HG03064 (cell line): ENCODE measurements around the gene GGT6.

Experiments used
- ATAC-seq: cut with Tn5 transposase; IDR thresholded peaks from one replicate; pipeline ENCODE4 v1.9.1; 2021; ENCODE audit warnings: low read depth; ENCODE audit not compliant: unreplicated experiment

GGT6 gene

GRCh38 chr17:4541328-4542002, 18.9 kb downstream of the GGT6 start:
- no peak for ATAC-seq

GRCh38 chr17:4540687-4541327, 19.6 kb downstream of the GGT6 start:
- no peak for ATAC-seq

GRCh38 chr17:4540224-4540651, 20.1 kb downstream of the GGT6 start:
- no peak for ATAC-seq

- no peak for ATAC-seq
Measured at GRCh38 chr17:4539576-4540223, 20.7 kb downstream of the GGT6 start.

GRCh38 chr17:4539025-4539424, 21.4 kb downstream of the GGT6 start:
- no peak for ATAC-seq

- no peak for ATAC-seq
Measured at GRCh38 chr17:4538236-4539002, 22.0 kb downstream of the GGT6 start.

- ATAC-seq: no peak
Measured at GRCh38 chr17:4537451-4538235, 22.7 kb downstream of the GGT6 start.

GRCh38 chr17:4536742-4537411, 23.5 kb downstream of the GGT6 start:
- ATAC-seq: no peak

GRCh38 chr17:4536259-4536741, 24.1 kb downstream of the GGT6 start:
- no peak for ATAC-seq

GRCh38 chr17:4535667-4536258, 24.6 kb downstream of the GGT6 start:
- ATAC-seq: no peak

- no peak for ATAC-seq
Measured at GRCh38 chr17:4534928-4535666, 25.3 kb downstream of the GGT6 start.

GRCh38 chr17:4534515-4534914, 25.9 kb downstream of the GGT6 start:
- no peak for ATAC-seq

GRCh38 chr17:4533523-4534504, 26.6 kb downstream of the GGT6 start:
- ATAC-seq: no peak

- no peak for ATAC-seq
Measured at GRCh38 chr17:4532860-4533522, 27.4 kb downstream of the GGT6 start.

- no peak for ATAC-seq
Measured at GRCh38 chr17:4531988-4532736, 28.2 kb downstream of the GGT6 start.
